ENCODE results near the gene CLASP2. TPM values are rescaled to one million over a fixed set of nuclear protein-coding genes. Genes with fewer than 3 reads are reported as not detected.

Gene CLASP2
- total RNA-seq (2022; extraction: Qiagen RNA extraction; ENCODE audit: low read depth): 13.2 to 18.8 TPM (median 16.7 TPM) in 5 replicates

DNA sequence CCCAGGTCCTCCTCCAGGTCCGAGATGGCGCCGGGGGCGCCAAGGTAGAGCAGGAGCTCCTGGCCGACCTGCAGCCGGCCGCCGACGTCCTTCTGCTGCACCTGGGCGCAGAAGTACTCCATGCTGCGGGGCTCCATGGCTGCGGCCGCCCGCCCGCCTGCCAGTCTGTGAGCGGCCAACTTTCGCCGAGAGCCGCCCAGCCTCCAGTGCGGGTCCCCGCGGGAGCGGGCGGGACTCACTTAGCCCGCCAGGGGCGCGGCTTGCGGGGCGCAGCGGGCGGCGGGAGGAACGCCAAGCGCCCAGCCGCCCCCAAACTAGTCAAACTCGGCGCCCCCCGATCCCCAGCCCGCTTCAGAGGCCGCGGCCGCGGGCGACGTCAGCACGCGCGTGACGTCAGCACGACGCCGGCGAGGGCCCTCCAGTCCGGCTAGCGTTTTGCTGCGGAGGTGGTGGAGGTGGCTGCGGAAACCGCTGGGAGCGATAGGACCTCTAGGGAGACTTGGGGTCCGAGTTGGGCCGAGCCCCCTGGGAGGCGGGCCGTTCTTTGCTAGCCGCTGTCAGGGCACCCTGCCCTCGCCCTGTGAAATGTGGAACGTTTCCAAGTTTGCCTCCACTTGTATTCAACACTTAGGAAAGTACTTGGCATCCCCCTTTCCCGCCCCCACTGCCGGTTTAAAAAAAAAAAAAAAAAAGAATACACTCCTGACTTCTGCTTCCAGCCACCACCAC lies at the start of gene CLASP2:
CLASP2 (minus strand) TSS at position 389 of the 729 bp plus-strand sequence; CDS start at position 137, 252 bp downstream.

Other genes with a start within 250 kb of the CLASP2 start
- 120 to 170 TPM (median 164 TPM) in 5 replicates for gene PDCD6IP, start 80.4 kb upstream of the CLASP2 start, total RNA-seq (2022; extraction: Qiagen RNA extraction; ENCODE audit: low read depth)